ENCODE results near the gene KCNIP2. TPM values are rescaled to one million over a fixed set of nuclear protein-coding genes. Genes with fewer than 3 reads are reported as not detected.

KCNIP2 gene
- polyA plus RNA-seq, 2 donors = 0.67 to 1.6 TPM

GRCh38 chr10:101839002-101839401, 4.6 kb downstream of the KCNIP2 start:
- no peaks in the 10 kb centered on the region for H3K27me3 ChIP-seq (ENCODE audit: control insufficient read depth in 1 of 2, insufficient read depth in 2 of 2, low read length in 2 of 2)
- H3K27ac ChIP-seq (ENCODE audit: low read depth in 2 of 2, low read length in 1 of 2) = no peak overlapping the region
- H3K36me3 ChIP-seq (ENCODE audit: control insufficient read depth in 2 of 2, insufficient read depth in 2 of 2, low read length in 1 of 2) = no peaks in the 10 kb centered on the region
- no peaks in the 10 kb centered on the region for H3K9me3 ChIP-seq (ENCODE audit: control insufficient read depth in 2 of 2, insufficient read depth in 1 of 2, low read depth in 1 of 2, low read length in 1 of 2)
- no peak overlapping the region for H3K4me3 ChIP-seq (ENCODE audit: low read depth in 1 of 2, low read length in 2 of 2)
- peaks cover 12 to 19% of the 10 kb centered on the region in 2 donors for H3K4me1 ChIP-seq (ENCODE audit: control insufficient read depth in 2 of 2, insufficient read depth in 2 of 2, low read length in 1 of 2)
- WGBS, 2 donors = 89 to 96% methylated on average over 1 of the region's 1 CpG

- no peak overlapping the region for H3K4me3 ChIP-seq (ENCODE audit: low read depth in 1 of 2, low read length in 2 of 2)
- no peak overlapping the region for H3K27ac ChIP-seq (ENCODE audit: low read depth in 2 of 2, low read length in 1 of 2)
- H3K9me3 ChIP-seq (ENCODE audit: control insufficient read depth in 2 of 2, insufficient read depth in 1 of 2, low read depth in 1 of 2, low read length in 1 of 2) = no peaks in the 10 kb centered on the region
- WGBS, 2 donors = 77 to 81% methylated on average over 6 of the region's 6 CpGs
- peaks cover 12 to 14% of the 10 kb centered on the region in 2 donors for H3K4me1 ChIP-seq (ENCODE audit: control insufficient read depth in 2 of 2, insufficient read depth in 2 of 2, low read length in 1 of 2)
- no peaks in the 10 kb centered on the region for H3K36me3 ChIP-seq (ENCODE audit: control insufficient read depth in 2 of 2, insufficient read depth in 2 of 2, low read length in 1 of 2)
- H3K27me3 ChIP-seq (ENCODE audit: control insufficient read depth in 1 of 2, insufficient read depth in 2 of 2, low read length in 2 of 2) = no peaks in the 10 kb centered on the region
Measured at GRCh38 chr10:101838416-101838970, 5.1 kb downstream of the KCNIP2 start.

DNA sequence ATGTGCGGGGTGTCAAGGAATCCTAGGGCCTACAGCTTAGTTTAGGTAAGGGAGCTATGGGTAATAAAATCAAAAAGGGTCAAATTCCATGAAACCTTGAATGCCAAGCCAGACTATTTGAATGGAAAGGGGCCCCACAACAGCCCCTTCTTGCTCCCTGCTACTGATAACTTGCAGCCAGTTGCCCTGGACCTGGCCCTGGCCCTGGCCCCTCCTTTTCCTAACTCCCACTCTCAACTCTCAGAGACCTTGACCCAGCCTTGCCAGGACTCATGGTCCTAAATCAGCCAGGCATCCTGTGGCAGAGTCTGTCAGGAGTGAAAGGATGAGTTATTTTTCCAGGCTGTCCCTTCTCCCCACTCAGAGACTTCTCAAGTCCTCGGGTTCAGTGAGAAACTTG, 5.9 kb downstream of the KCNIP2 start:
- Histone ChIP-seq H3K4me1 (ENCODE audit: control insufficient read depth in 2 of 2, insufficient read depth in 2 of 2, low read length in 1 of 2) (peaks cover 12 to 13% of the 10 kb centered on the region in 2 donors), H3K36me3 (ENCODE audit: control insufficient read depth in 2 of 2, insufficient read depth in 2 of 2, low read length in 1 of 2) (no peaks in the 10 kb centered on the region), H3K27me3 (ENCODE audit: control insufficient read depth in 1 of 2, insufficient read depth in 2 of 2, low read length in 2 of 2) (no peaks in the 10 kb centered on the region), H3K9me3 (ENCODE audit: control insufficient read depth in 2 of 2, insufficient read depth in 1 of 2, low read depth in 1 of 2, low read length in 1 of 2) (no peaks in the 10 kb centered on the region), H3K27ac (ENCODE audit: low read depth in 2 of 2, low read length in 1 of 2) (no peak overlapping the region), H3K4me3 (ENCODE audit: low read depth in 1 of 2, low read length in 2 of 2) (no peak overlapping the region)
- 73 to 79% methylated on average over 2 of the region's 2 CpGs for WGBS, 2 donors

GRCh38 chr10:101835362-101835761, 8.2 kb downstream of the KCNIP2 start:
- Histone ChIP-seq H3K4me1 (ENCODE audit: control insufficient read depth in 2 of 2, insufficient read depth in 2 of 2, low read length in 1 of 2) (peaks cover 3 to 14% of the 10 kb centered on the region in 2 donors), H3K4me3 (ENCODE audit: low read depth in 1 of 2, low read length in 2 of 2) (no peak overlapping the region), H3K9me3 (ENCODE audit: control insufficient read depth in 2 of 2, insufficient read depth in 1 of 2, low read depth in 1 of 2, low read length in 1 of 2) (no peaks in the 10 kb centered on the region), H3K36me3 (ENCODE audit: control insufficient read depth in 2 of 2, insufficient read depth in 2 of 2, low read length in 1 of 2) (no peaks in the 10 kb centered on the region), H3K27me3 (ENCODE audit: control insufficient read depth in 1 of 2, insufficient read depth in 2 of 2, low read length in 2 of 2) (no peaks in the 10 kb centered on the region), H3K27ac (ENCODE audit: low read depth in 2 of 2, low read length in 1 of 2) (no peak overlapping the region)
- WGBS, 2 donors = 86 to 89% methylated on average over 4 of the region's 4 CpGs

- H3K4me1 ChIP-seq (ENCODE audit: control insufficient read depth in 2 of 2, insufficient read depth in 2 of 2, low read length in 1 of 2) = peaks cover under 1 to 12% of the 10 kb centered on the region in 2 donors
- WGBS, 2 donors = 70 to 73% methylated on average over 8 of the region's 8 CpGs
- no peaks in the 10 kb centered on the region for H3K27me3 ChIP-seq (ENCODE audit: control insufficient read depth in 1 of 2, insufficient read depth in 2 of 2, low read length in 2 of 2)
- H3K4me3 ChIP-seq (ENCODE audit: low read depth in 1 of 2, low read length in 2 of 2) = no peak overlapping the region
- no peaks in the 10 kb centered on the region for H3K36me3 ChIP-seq (ENCODE audit: control insufficient read depth in 2 of 2, insufficient read depth in 2 of 2, low read length in 1 of 2)
- H3K9me3 ChIP-seq (ENCODE audit: control insufficient read depth in 2 of 2, insufficient read depth in 1 of 2, low read depth in 1 of 2, low read length in 1 of 2) = no peaks in the 10 kb centered on the region
- no peak overlapping the region for H3K27ac ChIP-seq (ENCODE audit: low read depth in 2 of 2, low read length in 1 of 2)
Measured at GRCh38 chr10:101834341-101834740, 9.3 kb downstream of the KCNIP2 start.

- H3K9me3 ChIP-seq (ENCODE audit: control insufficient read depth in 2 of 2, insufficient read depth in 1 of 2, low read depth in 1 of 2, low read length in 1 of 2) = no peaks in the 10 kb centered on the region
- WGBS, 2 donors = 89 to 92% methylated on average over 1 of the region's 1 CpG
- no peak overlapping the region for H3K27ac ChIP-seq (ENCODE audit: low read depth in 2 of 2, low read length in 1 of 2)
- H3K27me3 ChIP-seq (ENCODE audit: control insufficient read depth in 1 of 2, insufficient read depth in 2 of 2, low read length in 2 of 2) = no peaks in the 10 kb centered on the region
- no peaks in the 10 kb centered on the region for H3K36me3 ChIP-seq (ENCODE audit: control insufficient read depth in 2 of 2, insufficient read depth in 2 of 2, low read length in 1 of 2)
- H3K4me3 ChIP-seq (ENCODE audit: low read depth in 1 of 2, low read length in 2 of 2) = no peak overlapping the region
- H3K4me1 ChIP-seq (ENCODE audit: control insufficient read depth in 2 of 2, insufficient read depth in 2 of 2, low read length in 1 of 2) = peaks cover 0 to 10% of the 10 kb centered on the region in 2 donors
Measured at GRCh38 chr10:101833466-101833865, 10.1 kb downstream of the KCNIP2 start.

DNA sequence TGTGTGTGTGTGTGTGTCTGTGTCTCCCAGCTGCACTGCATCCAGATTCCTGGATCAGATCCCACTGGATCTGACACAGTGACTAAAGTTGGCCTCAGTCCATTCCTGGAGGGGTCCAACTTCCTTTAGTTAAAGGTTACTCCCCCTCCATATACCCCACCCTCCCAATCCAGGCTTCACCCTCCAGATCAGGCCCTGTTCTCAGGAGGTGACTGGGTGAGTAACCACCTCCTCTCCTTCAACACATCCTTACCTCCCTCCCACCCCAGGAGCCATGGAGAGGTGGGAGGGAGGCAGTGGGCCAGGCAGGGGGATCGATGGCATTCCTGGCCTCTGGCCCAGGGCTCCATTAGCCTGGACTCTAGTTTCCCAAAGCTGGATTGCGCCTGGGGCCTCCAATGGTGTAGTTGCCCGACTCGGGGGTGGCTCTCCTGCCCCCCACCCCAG, 11.3 kb downstream of the KCNIP2 start:
- no peak overlapping the region for H3K27ac ChIP-seq (ENCODE audit: low read depth in 2 of 2, low read length in 1 of 2)
- H3K9me3 ChIP-seq (ENCODE audit: control insufficient read depth in 2 of 2, insufficient read depth in 1 of 2, low read depth in 1 of 2, low read length in 1 of 2) = no peaks in the 10 kb centered on the region
- H3K4me1 ChIP-seq (ENCODE audit: control insufficient read depth in 2 of 2, insufficient read depth in 2 of 2, low read length in 1 of 2) = peaks cover 0 to 10% of the 10 kb centered on the region in 2 donors
- H3K36me3 ChIP-seq (ENCODE audit: control insufficient read depth in 2 of 2, insufficient read depth in 2 of 2, low read length in 1 of 2) = no peaks in the 10 kb centered on the region
- no peaks in the 10 kb centered on the region for H3K27me3 ChIP-seq (ENCODE audit: control insufficient read depth in 1 of 2, insufficient read depth in 2 of 2, low read length in 2 of 2)
- H3K4me3 ChIP-seq (ENCODE audit: low read depth in 1 of 2, low read length in 2 of 2) = no peak overlapping the region
- 61 to 74% methylated on average over 4 of the region's 4 CpGs for WGBS, 2 donors

DNA sequence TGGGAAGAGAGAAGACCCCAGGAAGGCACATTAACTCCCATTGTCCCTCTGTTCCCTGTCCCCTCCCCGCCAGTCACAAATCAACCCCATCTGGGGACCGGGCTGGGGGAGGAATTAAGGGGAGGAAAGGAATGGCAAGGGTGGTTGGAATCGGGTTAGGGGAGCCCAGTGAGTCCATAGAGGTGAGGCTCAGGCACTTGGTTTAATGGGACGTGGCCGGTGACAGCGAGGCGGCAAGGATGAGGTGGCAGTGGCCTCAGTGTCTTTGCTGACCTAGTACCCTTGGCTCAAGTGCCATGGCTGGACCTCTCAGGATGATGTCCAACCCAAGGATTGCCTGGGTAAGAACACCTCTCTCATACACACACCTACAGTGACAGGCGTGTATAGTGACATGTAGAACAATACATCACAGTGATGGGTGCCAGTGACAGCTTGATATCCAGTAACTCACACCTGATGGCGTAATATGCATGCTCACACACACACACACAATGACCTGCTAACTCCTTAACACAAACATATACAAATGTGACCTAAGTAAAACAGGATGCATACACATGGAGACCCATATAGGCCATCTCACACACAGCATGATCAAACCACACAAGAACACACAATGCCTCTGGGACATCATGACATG, 12.3 kb downstream of the KCNIP2 start:
- Histone ChIP-seq H3K4me1 (ENCODE audit: control insufficient read depth in 2 of 2, insufficient read depth in 2 of 2, low read length in 1 of 2) (peaks cover 0 to 10% of the 10 kb centered on the region in 2 donors), H3K9me3 (ENCODE audit: control insufficient read depth in 2 of 2, insufficient read depth in 1 of 2, low read depth in 1 of 2, low read length in 1 of 2) (no peaks in the 10 kb centered on the region), H3K36me3 (ENCODE audit: control insufficient read depth in 2 of 2, insufficient read depth in 2 of 2, low read length in 1 of 2) (no peaks in the 10 kb centered on the region), H3K27ac (ENCODE audit: low read depth in 2 of 2, low read length in 1 of 2) (peak overlapping the region; percentile 88 to 93), H3K4me3 (ENCODE audit: low read depth in 1 of 2, low read length in 2 of 2) (peak overlapping the region in 1 of 2 donors; percentile 49), H3K27me3 (ENCODE audit: control insufficient read depth in 1 of 2, insufficient read depth in 2 of 2, low read length in 2 of 2) (no peaks in the 10 kb centered on the region)
- WGBS, 2 donors = 55 to 56% methylated on average over 9 of the region's 9 CpGs

DNA sequence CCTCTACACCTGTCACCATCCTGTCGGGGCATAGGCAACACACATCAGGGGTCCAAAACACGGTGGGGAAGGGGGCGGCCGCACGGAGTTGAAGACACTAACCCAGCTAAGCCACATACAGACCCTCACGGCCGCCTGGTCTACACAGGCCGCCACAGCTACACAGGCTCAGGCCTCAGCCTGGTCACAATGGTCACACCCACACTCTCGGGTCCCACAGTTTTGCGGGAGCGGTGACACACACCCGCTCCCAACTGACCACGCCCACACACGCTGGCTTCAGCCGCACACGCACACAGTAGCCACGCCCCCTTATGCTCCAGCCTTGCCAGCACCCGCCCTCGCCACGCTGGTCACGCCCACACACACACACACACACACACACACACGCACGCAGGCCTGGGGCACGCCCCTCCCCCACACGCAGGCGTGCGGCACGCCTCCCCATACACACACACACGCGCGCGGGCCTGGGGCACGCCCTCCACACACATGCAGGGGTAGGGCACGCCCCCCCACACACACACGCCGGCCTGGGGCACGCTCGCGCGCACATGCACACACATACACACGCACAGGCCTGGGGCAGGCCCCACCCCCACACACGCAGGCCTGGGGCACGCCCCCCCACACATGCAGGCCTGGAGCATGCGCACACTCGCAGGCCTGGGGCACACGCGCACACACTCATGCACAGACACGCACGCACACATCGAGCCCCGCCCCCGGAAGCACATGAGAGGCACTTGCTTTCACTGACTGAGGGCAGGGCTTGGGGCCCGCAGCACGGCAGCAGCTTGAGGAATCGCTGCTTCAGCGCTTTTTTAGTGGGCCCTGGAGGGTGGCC, 13.1 kb downstream of the KCNIP2 start:
- no peaks in the 10 kb centered on the region for H3K9me3 ChIP-seq (ENCODE audit: control insufficient read depth in 2 of 2, insufficient read depth in 1 of 2, low read depth in 1 of 2, low read length in 1 of 2)
- H3K27me3 ChIP-seq (ENCODE audit: control insufficient read depth in 1 of 2, insufficient read depth in 2 of 2, low read length in 2 of 2) = no peaks in the 10 kb centered on the region
- H3K4me3 ChIP-seq (ENCODE audit: low read depth in 1 of 2, low read length in 2 of 2) = peak overlapping the region; percentile 49 to 60
- H3K4me1 ChIP-seq (ENCODE audit: control insufficient read depth in 2 of 2, insufficient read depth in 2 of 2, low read length in 1 of 2) = peaks cover 0 to 10% of the 10 kb centered on the region in 2 donors
- H3K36me3 ChIP-seq (ENCODE audit: control insufficient read depth in 2 of 2, insufficient read depth in 2 of 2, low read length in 1 of 2) = no peaks in the 10 kb centered on the region
- peak overlapping the region; percentile 88 to 93 for H3K27ac ChIP-seq (ENCODE audit: low read depth in 2 of 2, low read length in 1 of 2)
- WGBS, 2 donors = 1% methylated on average over 56 of the region's 56 CpGs
